Right lobe of liver (tissue), 4 donors: ENCODE data around the gene EFNA3.

Experiments used
- CTCF ChIP-seq, 4 donors: fragments of 200-600 bp in 3 of 4; fragments of 450-650 bp in 1 of 4; IDR thresholded peaks; one replicate each; pipeline versions ENCODE4 v1.5.1 to v1.8.0; 2016 to 2022; ENCODE audit warnings: antibody characterized with exemption in 4 of 4, mild to moderate bottlenecking in 2 of 4
- POLR2A ChIP-seq: fragments of 450-650 bp; IDR thresholded peaks from one replicate; pipeline ENCODE4 v1.6.1; 2017; ENCODE audit warnings: antibody characterized with exemption, mild to moderate bottlenecking
- donor health status: DM: no; HTN: no; CAD: no.
- donor health status: DM: no; HTN: no; CAD: no.
- donor health status: DM: no; HTN: yes; CAD: no.

DNA sequence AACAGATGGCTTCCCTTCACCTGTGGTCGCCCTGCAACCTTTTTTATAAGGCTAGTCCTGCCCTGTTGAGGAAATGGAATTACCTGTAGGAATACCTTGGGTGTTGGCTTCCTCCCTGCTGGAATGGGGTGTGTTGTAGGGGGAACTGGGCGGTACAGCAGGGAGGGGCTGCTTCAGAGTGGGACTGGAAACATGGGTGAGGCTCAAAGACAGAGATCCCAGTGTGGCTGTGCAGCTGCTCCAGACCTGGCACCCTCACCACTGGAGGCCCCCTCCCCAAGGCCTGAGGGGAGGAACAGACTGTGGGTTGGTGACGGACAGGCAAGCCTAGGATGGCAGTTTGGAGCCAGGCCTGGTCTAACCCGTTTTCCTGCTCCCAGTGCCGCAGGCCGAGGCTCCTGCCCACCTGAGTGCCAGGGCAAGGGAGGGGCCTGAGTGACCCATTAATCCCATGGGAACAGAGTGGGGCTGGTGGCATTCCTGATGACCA is 4.5 kb downstream of the EFNA3 start:
- TF ChIP-seq CTCF (IDR thresholded peaks at IDR 0.05) (no peak), POLR2A (no peak)
